HS-5 (cell line): ENCODE data around the gene ENDOU.

Experiments used
- DNase-seq: peaks from one replicate; pipeline ENCODE4 v3.0.0-alpha.2; 2012; ENCODE audit warnings: low read depth

ENDOU gene

DNA sequence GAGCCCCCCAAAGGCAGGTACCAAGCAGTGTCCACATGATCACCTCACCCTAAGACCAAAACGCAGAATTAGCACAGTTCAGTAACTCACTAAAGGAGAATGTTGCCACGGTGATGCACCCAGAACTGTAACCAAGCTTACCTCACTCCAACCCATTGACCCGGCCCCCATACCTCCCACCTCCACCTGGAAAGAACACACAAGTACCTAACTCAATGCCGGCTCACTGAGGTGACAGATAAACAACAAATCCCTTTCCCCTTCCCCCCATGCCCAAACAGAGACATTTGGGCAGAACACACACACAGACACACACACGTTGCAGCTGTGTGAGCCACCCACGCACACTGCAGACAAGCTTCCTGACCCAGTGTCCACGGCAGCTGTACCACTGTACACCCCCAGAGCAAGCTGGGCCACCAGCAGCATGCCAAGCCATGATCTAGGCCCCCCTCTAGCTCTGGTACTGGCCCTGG, 32.1 kb upstream of the ENDOU start:
- DNase-seq: no peak

DNA sequence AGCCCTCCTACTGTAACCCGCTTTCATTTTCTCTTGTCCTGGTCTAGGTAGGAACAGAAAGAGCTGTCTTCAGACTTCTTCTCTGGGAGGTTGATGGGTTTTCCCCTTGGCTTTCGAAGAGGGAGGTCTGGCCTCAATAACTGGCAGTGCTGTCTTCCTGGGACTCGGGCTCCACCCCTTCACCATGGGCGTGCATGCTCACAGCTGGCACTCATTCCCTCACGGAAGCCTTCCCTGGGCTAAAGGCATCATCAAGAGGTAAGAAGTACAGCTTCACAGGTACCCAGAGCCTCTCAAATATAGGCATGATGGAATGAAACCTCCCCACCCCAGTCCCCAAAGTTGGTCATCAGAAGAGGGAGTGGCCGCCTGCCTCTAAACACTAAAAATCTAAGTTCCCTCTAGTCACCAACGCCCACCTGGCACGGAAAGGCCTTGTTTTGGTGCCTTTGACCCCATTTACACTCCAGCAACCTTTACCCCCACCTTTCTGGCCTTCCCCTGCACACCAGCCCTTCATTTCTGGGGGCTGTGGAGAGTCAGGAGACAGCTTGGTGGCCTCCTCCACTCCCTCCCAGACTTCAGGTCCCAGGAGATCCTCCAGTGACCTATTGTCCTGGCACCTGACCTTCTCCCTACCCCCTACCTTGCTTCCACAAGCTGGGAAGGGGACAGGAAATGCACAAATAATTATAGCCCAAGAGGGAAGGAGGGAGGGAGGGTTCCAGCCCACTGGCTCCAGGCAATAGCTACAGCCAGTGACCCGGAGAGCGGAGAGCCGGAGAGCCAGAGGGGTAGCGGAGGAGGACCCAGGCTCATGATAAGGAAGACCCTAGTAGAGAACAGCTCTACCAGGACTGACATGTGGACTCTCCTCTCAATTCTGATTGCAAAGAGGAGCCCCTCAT, 30.6 kb upstream of the ENDOU start:
- no peak for DNase-seq

DNA sequence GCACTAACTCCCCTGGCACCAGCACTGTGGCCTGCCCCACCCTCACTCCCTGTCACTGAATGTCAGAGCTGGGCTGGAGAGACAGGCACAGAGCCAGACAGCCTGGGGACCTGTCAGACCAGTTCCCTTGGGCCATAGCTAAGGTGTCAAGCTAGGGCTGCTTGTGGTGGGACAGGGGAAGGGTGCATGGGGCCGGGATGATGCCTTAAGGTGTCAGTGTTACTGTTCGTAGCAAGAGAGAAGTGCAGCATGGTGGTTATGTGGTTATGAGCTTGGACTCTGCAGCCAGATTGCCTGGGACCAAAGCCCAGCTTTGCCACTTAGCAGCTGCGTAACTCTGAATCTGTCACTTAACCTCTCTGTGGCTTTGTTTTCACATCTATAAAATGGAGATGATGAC, 29.6 kb upstream of the ENDOU start:
- DNase-seq: no peak

DNA sequence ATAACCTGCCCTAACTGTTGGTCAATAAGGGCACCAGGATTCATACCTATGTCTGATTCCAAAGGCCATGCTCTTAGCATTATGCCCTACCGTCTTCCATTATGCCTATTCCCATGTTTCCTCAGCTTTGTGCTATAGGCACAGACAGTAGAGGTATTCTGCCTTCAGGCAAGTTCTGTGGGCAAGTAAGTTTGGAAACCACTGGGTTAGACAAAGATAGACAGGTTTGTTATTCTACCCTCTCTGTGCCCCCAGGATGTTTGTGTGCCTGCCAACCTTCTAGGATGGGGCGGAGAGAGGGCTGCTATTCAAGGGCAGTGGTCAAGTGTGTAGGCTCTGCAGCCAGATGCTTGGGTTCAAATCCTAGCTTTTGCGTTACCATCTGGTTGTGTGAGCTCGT, 28.8 kb upstream of the ENDOU start:
- DNase-seq: no peak

DNA sequence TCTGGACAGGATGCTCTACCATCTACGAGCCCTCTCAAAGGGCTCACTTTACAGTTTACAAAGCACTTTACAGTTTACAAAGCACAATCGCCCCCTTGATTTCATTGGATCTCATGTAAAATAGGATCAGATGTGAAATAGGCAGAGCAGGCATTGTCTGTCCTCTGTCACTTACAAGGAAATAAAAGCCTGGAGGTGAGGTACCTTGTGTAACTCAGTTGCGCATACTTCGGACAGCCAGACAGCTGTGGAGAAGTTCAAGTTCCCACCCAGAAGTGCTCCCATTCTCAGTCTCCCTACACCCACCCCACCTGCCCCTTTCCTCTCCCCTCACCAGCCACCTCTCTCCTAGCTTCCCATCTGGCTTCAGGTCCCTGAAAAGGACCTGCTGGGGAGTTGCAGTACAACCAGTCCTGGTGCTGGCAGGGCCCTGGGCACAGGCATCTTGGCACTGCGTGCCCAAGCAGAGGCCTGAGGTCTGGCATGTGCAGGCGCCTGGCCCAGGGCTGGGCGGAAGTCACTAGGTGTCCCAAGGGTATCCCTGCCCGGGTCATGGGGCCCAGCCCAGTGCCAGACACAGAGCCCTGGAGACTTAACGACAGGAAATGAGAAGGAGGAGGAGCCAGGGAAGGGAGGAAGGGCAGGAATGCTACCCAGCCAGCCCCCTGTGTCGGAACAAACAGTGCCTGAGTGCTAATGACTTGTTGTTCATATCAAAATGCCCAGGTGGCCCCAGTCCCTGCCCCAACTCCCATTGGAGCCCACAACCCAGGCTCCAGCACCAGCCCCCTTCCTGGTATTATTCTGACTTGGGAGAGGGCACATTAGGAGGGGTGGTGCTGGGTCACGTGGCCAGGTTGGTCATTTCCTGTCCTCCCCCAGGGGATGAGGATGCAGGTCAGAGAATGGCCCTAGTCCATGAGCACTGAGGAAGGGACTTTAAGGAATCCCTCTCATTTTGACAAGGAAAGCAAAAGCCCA, 28.0 kb upstream of the ENDOU start:
- no peak for DNase-seq

DNA sequence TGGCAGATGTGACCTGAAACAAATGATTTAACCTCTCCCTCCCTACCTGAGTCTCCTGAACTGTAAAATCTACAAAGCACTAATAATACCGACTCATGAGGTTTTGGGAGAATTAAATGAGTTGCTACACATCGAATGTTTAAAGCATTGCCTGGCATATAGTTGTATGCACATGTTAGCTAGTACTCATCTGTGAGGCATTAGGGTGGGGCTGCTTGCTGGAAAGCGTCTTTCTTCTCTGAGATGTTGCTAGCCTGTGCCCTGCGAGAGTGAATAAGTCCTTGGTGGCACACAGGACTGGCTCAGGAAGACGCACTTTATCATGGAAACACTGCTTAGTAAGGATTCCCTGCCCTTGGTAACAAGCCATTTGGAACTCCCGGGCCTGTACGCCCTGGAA, 27.3 kb upstream of the ENDOU start:
- DNase-seq: peak; percentile 60

DNA sequence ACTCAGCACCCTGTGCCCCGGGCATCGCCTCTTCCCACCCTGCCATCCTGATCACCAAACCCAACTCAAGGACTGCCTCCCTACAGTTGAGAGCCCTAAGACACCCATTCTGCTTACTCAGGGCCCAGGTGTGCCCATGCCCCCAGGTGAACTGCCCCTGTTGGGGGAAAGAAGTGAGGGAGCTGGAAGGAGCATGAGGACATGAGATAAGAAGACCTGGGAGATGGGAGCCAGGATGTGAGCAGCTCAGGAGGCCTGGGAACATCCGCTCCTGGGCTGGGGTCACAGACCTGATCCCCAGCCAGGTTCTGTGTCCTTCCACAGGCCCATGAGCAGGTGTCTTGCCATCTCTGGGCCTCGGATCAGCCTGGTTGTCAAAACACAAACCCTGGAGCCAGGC, 26.8 kb upstream of the ENDOU start:
- DNase-seq: no peak

DNA sequence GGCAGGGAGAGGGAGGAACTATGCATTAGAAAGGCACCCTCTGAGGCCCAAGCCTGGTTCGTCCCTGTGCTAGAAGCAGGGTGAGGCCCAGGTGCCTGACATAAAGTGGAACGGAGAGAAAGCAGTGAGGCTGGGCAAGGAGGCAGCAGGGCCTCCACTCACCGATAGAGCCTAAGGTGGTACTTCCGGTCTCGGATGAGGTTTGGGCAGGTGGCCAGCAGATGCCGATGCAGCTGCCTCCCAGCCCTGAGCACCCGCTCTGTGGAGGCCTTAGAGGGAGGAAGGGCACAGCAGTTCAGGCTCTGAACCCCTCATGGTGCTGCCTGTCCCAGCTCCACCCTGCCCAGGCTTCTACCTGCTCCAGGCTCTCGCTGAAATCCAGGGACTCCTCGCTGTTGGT, 26.3 kb upstream of the ENDOU start:
- no peak for DNase-seq

DNA sequence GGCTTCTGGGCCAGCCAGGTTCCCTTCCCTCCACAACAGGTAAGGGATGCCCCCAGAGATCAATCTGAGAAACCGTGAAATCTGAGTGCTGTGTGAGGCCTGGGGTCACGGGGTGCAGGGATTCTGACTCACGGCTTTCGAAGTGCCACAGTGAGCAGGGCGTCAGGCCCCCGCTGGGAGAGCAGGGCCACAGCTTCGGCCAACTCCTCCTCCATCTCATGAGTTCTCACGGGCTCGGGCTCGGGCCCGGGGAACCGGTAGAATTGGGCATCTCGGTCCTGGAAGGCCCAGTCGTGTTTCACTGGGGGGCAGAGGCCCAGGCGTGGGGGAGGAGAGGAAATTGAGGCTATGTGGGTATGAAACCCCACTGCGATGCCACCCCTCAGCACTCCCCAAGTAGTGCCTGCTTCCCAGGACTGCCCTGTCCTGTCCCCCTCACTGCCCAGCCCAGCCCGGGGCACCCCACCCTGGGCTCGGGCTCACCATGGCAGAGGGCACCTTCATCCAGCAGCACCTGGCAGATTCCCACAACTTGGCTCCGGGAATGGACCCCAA, 25.7 kb upstream of the ENDOU start:
- DNase-seq: no peak

DNA sequence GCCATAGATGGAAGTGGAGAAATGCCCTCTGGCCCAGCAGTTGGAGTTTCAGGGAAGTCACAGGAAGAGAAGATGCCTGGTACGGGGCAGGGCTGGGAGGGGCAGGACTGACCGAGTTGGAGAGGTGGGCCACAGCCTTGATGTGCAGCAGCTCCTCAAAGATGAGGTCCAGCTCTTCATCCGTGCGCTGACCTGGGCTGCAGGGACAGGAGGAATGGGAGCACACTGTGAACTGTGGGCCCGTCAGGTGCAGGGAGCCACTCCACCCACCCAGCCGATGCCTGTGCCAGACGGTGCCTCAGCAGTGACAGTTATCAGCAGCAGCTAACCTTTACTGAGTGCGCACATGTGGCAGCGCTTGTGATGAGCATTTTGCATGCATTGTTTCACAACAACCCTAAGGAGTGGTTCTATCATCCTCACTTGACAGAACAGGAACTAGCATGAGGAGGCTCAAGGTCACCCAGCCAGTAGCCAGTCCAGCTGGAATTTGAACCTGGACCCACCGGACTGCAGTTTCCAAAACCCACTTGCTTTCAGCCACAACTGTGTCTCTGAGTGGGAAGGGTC, 25.0 kb upstream of the ENDOU start:
- no peak for DNase-seq

DNA sequence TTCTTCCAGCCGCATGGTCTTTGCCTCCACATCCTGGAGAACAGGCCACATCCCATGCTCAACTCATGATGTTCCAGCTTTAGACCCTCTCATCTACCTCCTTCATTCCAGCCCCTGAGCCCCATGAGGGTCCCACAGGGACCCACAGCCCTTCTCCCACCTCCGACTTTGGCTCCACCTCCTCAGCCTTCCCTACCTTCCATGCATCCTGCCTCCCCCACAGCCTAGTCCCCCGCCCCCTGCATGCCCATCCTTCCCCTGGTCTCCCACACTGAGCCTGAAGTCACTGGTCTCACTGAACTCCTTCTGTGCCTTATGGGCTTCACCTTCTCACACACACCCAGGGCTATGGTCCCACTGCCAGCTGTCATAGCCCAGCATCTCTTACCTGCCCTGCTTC, 23.6 kb upstream of the ENDOU start:
- no peak for DNase-seq

DNA sequence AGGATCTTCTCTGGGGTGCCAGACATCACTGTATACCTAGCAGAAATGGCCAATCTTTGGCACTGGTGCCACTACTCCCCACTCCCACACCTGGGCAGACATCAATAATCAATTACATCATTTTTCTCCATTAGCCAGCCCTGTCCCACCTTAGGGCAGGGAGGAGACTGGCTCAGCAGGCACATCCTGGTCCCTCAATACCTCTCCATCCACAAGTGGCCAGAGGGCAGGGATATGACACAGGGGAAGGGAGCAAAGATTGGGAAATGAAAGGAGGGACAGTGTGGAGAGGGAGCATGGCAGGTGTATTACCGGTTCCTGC, 23.2 kb upstream of the ENDOU start:
- no peak for DNase-seq

DNA sequence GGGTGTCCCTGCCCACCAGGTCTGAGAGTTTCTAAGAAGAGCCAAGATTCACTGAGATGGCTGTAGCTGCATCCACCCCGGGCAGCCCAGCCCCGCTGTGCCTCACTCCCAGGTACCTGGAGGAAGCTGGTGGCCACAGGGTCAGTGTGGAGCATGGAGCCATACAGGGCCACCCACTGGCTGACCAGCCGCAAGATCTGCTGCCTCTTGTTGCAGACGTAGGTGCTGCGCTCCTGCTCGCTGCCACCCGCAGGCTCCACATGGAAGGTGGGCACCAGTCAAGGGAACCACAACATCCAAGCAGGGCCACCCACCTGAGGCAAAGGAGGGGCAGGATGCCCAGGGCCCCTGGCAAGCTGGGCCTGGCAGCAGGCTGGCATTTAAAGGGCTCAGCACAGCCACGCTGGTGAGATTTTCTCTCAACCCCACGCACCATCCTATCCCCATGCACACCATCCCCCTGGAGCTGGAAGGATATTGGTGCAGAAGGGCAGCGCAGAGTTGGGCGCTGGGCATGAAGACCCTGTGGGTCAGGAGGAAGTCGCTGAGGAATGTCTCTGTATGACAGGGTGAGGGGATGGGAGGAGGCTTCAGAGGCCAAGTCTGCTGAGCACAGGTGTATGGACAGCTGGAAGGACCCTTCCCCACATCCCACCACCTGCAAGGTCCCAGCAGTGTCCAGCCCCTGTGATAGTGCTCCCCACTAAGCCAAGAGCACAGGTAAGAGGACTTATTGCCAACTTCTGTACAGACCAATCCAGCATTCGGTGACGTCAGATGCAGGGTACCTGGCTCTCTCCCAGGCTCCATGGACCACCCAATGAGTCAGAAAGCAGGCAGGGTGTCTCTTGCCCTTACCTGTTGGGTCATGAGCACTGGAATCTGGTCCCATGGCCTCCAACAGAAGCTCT, 22.6 kb upstream of the ENDOU start:
- no peak for DNase-seq

DNA sequence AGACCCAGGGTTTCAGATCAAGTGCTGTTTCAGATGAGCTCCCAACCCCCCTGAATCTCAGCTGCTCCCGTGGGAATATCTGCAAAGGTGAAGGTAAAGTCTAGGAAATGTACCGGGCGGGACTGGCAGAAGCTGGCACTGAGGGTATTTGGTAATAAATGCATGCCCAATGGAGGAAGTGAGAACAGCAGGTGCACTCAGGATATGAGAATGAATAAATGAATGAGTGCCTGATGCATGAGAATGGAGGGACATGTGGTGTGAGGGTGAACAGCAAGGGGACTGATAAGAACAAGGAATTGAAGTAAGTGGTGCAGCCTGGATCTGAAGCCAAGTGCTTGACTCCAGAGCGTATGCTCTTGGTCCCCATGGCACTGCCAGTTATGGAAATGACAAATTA, 21.8 kb upstream of the ENDOU start:
- no peak for DNase-seq

DNA sequence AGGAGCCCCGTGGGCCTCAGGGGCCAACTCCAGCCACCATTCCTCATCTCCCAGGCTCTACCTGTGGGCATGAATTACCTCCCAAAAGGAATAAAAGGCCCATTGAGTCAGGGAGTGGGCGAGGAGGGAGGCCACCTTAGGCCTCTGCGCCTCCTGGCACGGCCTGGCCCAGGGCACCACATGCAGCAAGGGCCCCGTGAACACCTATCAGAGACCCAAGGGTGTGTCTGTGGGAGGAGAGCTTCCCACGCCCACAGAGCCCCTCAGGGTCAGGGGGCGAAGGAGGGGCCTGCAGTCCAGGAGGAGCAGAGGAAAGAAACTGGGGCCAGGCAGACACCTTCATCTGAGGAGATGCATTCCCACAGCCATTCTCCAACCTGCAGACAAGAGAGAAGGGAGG, 21.2 kb upstream of the ENDOU start:
- no peak for DNase-seq

DNA sequence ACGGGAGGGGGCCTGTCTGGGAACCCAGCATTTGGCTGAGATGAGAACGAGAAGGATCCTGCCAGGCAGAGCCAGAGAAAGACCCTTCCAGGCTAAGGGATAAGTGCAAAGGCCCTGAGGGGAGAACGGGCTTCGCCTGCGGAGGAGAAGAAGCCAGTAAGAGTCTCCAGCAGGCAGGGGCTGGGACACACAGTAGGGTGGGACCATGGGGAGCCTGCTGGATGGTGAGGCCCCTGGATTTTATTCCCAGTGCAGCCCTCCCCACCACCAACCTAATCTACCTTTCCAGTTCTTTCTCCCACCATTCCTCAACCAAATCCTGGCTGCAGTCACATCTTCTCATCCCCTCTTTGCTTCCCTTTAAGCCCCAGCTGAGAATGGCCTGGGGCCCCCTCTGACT, 20.8 kb upstream of the ENDOU start:
- DNase-seq: no peak

DNA sequence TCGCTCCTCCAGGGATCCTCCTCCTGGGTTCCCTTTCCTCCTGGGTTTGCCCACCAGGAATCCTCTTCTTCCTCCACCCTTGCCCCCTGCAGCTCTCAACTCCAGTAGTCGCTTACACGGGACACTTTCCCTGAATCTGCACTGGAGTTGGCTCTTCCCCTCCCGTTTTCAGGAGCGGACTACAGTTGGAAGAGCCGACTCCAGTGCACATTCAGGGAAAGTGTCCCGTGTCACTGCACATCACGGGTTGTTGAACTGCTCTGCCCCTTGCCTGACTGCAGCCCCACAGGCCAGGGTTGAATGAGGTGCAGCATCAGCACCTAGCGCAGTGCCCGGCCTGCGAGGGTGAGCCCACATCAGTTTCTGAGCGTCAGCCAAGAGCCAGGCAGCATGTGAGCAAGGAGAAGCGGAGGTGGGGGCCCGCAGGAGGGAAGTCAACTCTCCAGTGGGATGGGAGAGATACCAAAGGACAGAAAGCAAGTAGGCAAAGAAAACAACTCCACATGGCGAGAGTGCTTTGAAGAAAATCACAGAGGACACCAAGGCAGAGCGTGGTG, 20.3 kb upstream of the ENDOU start:
- no peak for DNase-seq

DNA sequence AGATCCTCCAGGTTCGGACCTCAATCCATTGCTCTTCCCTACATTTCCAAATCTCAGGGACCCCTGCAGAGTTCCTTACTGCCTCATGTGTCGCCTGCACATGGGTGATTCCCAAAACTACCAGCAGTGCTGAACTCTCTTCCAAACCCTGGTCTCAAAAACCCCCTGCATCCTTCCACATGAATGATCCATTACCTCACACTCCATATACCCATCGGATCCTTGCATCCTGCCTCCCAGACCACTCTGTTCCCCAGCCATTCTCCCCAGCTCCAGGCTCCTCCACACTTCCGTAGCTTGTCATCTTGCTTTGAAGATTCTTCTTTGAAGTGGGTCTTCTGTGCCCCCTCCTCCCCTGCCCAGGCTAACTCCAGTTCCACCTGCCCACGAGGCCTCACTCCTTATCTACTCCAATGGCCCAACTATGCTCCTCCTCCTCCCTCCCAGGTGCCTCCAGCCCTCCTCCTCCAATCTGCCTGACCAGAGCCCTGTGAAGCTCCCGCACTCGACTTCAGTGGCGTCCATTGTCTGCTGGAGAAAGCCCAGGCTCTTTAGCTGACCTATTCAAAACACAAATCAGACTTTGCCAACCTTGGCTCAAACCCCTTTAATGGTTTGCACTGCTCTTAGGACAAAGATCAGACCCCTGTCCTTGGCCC, 19.6 kb upstream of the ENDOU start:
- DNase-seq: no peak

DNA sequence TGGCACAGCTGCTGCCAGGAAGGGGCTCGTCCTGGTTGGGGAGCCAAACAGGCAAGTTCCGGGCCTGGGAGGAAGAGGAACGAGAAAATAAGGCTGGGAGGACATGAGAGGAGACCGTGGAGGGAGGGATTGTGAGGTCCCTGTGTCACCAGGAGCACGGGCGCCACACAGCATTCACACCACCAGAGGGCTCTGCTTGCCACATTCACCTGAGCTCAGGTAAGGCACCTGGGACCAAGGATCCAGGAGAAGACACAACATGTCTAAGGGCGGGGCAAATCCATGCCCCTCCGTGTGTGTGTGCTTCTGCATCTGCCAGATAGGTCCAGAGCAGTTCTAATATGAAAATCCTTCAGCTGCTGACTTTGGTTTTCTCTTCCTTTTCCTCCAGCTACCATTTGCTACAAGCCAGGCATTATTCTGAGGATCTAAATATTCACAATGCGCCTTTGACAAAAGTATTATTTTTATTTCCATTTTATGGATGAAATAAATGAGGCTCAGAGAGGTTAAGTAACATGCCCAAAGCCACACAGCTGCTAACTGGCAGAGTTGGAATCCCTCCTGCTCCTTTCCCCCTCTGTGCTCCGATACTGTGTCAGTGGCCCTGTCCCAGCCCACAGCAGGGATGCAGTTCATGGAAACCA, 18.8 kb upstream of the ENDOU start:
- no peak for DNase-seq

DNA sequence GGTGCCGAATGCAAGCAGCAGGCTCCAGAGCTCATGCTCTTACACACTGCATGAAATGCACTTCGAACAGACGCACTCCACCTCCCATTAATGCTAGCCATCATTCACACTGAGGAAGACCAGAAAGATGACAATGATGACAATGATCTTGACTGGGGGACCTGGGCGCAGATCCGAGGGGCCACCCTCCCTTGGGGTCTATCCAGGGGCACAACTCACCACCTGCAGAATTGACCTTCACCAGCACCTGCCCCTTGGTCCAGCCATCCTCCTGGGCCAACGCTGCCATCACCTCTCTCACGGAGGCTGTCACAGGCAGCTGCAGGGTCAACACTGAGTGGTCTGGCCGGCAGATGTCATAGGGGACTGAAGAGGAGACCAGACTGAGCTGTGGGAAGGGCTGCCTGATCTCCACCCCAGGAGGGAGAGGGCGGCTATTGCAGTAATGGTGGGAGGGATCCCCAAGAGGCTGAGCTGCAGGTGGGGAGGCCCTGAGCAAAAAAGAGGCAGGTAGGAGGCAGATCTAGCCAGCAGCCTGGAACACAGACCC, 18.1 kb upstream of the ENDOU start:
- DNase-seq: no peak
